Endothelial cell of umbilical vein (primary cell): ENCODE results near the gene XIST.

ENCODE experiments used
- EZH2 ChIP-seq: IDR thresholded peaks from 2 replicates; pipeline ENCODE4 v1.6.1; 2012; ENCODE audit warnings: borderline replicate concordance, low read depth, mild to moderate bottlenecking, moderate library complexity, low read length, inconsistent platforms; ENCODE audit not compliant: severe bottlenecking
- FOS ChIP-seq: IDR thresholded peaks from 2 replicates; pipeline ENCODE4 v1.6.1; 2011; ENCODE audit warnings: mild to moderate bottlenecking, low read length, moderate library complexity, borderline replicate concordance; ENCODE audit not compliant: insufficient read depth
- JUN ChIP-seq: IDR thresholded peaks from 2 replicates; pipeline ENCODE4 v1.6.1; 2011; ENCODE audit warnings: borderline replicate concordance, low read depth; ENCODE audit not compliant: insufficient read length, insufficient read depth
- MYC ChIP-seq: IDR thresholded peaks from one replicate; pipeline ENCODE4 v1.6.1; 2011; ENCODE audit warnings: mild to moderate bottlenecking, low read depth, low read length
- POLR2A ChIP-seq: IDR thresholded peaks from 2 replicates; pipeline ENCODE4 v1.6.1; 2012; ENCODE audit warnings: low read depth, mild to moderate bottlenecking, control low read depth, low read length
- POLR2AphosphoS5 ChIP-seq: IDR thresholded peaks from 2 replicates; pipeline ENCODE4 v1.6.1; 2012; ENCODE audit warnings: low read depth, mild to moderate bottlenecking, control low read depth, low read length, moderate library complexity; ENCODE audit not compliant: insufficient read depth
- TF ChIP-seq, protein P1 (sequence below), 2 donors: IDR thresholded peaks; 1 replicate in 1 of 2; 2 replicates in 1 of 2; pipeline ENCODE4 v1.5.1; 2011; ENCODE audit warnings: low read length in 2 of 2, mild to moderate bottlenecking in 2 of 2, moderate library complexity in 2 of 2, control low read depth in 1 of 2, inconsistent platforms in 1 of 2, low read depth in 1 of 2; ENCODE audit not compliant: insufficient read depth in 1 of 2; ENCODE audit errors: extremely low read depth in 1 of 2
- TF ChIP-seq, protein P2 (sequence below): IDR thresholded peaks from 2 replicates; pipeline ENCODE4 v1.6.1; 2011; ENCODE audit not compliant: insufficient read depth, insufficient read length

DNA sequence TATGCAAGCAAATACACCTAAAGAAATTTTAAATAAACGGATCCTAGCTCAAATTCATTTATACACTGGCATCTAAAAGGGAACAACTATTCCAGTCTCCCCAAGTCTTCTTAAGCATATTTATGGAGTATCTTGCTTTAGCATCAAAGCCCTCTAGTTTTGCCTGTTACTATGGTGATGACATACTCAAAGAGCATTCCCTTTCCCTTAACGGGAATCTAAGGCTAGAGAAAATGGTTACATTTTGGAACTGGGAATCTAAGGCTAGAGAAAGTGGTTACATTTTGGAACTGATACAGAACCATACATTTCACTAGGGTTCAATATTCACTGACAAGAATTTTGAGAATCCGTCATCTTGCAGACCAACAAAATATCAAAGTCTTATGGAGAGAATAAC lies 18.3 kb downstream of the XIST start:
- no peak for TF ChIP-seq POLR2A
- TF ChIP-seq, protein P1, sequence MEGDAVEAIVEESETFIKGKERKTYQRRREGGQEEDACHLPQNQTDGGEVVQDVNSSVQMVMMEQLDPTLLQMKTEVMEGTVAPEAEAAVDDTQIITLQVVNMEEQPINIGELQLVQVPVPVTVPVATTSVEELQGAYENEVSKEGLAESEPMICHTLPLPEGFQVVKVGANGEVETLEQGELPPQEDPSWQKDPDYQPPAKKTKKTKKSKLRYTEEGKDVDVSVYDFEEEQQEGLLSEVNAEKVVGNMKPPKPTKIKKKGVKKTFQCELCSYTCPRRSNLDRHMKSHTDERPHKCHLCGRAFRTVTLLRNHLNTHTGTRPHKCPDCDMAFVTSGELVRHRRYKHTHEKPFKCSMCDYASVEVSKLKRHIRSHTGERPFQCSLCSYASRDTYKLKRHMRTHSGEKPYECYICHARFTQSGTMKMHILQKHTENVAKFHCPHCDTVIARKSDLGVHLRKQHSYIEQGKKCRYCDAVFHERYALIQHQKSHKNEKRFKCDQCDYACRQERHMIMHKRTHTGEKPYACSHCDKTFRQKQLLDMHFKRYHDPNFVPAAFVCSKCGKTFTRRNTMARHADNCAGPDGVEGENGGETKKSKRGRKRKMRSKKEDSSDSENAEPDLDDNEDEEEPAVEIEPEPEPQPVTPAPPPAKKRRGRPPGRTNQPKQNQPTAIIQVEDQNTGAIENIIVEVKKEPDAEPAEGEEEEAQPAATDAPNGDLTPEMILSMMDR (IDR thresholded peaks at IDR 0.05; ENCODE audit: extremely low read depth in 1 of 2, insufficient read depth in 1 of 2, low read depth in 1 of 2, low read length in 2 of 2): no peak
- TF ChIP-seq JUN: no peak
- no peak for TF ChIP-seq EZH2
- no peak for TF ChIP-seq POLR2AphosphoS5
- TF ChIP-seq MYC: no peak
- TF ChIP-seq FOS: no peak
- TF ChIP-seq, protein P2, sequence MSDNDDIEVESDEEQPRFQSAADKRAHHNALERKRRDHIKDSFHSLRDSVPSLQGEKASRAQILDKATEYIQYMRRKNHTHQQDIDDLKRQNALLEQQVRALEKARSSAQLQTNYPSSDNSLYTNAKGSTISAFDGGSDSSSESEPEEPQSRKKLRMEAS: no peak
